GM19025 (cell line): ENCODE measurements around the gene TIGD2.

Source experiments
- ATAC-seq: cut with Tn5 transposase; IDR thresholded peaks from one replicate; pipeline ENCODE4 v1.9.1; 2021; ENCODE audit warnings: mild to moderate bottlenecking, low read depth, moderate library complexity; ENCODE audit not compliant: unreplicated experiment

TIGD2 gene

GRCh38 chr4:89110986-89111832 is at the start of gene TIGD2:
Gene TIGD2, plus strand, starts transcription at chr4:89111533. Its CDS starts 1,442 bp downstream, at chr4:89112975.
- peak; percentile 92 for ATAC-seq

- no peak for ATAC-seq
Observed at GRCh38 chr4:89064848-89065247, 46.5 kb upstream of the TIGD2 start.

GRCh38 chr4:89067417-89067816 is 43.9 kb upstream of the TIGD2 start:
- ATAC-seq, result no peak

DNA sequence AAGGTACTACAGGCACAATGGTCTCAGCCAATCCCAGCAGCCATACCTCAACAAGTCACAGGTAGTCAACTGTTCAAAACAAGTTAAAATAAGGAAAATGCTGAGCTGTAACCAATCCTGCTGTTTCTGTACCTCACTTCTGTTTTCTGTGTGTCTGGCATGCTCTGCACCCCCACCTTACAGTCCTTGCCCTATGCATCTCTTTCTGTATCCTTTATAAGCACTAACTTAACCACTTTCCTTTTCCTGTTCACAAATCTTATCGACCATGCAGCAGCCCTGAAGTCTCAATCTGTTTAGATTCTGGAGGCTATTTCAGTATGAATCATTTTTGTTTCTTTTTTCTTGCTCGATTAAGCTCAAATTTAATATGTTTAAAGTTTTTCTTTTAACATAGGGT is 41.9 kb upstream of the TIGD2 start:
- peak; percentile 67 for ATAC-seq

- ATAC-seq, result peak; percentile 50
Observed at GRCh38 chr4:89070041-89070440, 41.3 kb upstream of the TIGD2 start.

DNA sequence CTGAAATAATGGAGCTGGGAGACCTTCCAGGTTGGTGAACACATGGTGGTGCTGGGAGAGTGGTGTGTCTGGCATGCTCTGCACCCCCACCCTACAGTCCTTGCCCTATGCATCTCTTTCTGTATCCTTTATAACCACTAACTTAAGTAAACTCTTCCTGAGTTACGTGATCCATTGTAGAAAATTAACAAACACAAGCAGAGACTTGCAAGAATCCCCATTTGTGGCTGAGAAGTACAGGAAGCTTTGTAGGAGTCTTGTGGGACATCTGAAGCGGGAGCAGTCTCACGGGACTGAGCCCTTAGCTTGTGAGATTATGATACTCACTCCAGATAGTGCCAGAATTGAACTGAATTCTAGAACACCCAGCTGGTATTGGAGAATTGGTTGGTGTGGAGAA is 40.0 kb upstream of the TIGD2 start:
- no peak for ATAC-seq

DNA sequence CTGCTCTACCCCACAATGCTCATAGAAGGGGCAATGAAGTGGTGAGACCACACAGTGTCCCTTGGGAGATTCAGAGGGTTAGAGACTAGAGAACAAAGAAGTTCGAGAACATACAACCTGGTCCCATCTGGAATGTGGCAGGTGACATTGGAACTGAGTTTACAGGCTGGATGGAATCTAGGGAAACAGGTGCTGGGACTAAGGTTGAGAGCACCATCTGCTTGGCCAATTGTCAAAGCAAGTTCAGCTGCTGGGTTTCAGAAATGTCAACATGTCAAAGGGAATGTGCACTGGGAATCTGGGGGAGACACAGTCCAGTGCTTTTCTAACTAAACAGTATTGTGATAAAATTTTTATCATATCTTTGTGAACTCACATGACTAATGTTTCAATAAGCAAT is 38.4 kb upstream of the TIGD2 start:
- ATAC-seq, result no peak

DNA sequence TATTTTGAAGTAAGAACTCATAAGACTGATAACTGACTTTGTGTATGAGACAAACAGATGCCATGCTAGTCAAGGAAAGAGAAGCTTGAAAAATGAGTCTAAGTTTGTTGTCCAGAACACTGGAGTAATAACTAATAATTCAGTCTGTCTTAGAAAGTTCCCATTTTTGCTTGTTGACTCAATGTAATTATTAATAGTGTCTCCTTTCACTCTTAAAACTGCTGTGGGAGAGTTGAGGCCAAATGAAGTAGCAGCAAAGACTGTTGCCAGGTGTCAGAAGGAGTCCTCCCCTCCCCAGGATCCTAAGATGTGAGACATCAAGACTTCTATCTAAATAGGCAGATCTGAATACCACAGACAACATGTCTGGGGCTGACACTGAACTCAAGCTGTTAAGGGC is 33.6 kb upstream of the TIGD2 start:
- no peak for ATAC-seq

DNA sequence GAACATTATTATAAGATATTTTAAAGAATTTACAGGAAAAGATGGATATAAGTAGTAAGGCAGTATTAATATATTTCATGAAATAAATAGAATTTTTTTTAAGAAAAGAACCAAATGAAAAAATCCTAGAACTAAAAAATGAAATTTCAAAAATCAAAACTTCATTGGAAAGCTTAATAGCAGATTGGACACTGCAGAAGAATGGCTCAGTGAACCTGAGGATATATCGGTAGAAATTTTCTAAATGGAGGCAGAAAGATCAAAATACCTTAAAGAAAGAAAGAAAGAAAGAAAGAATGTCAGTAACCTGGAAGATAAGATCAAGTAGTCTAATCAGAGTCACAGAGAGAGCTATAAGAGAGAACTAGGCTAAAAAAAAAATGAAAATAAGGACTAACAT is 33.0 kb upstream of the TIGD2 start:
- no peak for ATAC-seq

DNA sequence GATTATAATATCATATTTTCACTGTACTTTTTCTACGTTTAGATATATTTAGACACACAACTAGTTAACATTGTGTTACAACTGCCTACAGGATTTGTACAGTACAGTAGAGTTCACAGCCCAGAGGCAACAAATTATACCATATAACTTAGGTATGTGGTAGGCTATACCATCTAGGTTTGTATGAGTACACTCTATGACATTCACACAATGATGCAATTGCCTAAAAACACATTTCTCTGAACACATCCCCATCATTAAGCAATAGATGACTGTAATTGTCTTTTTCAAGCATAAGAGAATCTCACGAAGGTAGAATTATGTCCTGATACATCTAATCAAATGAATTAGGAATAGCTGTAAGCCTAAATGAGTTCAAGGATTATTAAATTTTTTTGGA is 12.3 kb upstream of the TIGD2 start:
- no peak for ATAC-seq

GRCh38 chr4:89099471-89099870 is 11.9 kb upstream of the TIGD2 start:
- no peak for ATAC-seq

DNA sequence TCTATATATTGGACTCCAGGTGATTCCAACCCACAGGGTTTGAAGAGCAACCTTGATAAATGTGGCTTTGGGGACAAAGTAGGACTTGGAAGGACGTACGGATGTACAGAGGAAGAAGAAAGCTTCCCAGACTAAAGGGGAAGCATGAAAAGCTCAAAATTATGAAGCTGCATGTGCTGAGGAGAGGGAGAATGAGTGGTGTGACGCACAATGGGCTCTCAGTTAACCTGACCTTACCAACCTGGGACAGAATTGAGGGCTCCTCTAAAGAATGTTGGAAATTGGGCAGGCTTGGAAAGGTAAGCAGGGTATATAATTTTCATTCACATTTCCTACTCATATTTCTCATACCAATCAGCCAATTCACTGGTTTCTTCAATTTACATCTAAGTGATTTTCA is 10.5 kb upstream of the TIGD2 start:
- peak; percentile 8 for ATAC-seq

DNA sequence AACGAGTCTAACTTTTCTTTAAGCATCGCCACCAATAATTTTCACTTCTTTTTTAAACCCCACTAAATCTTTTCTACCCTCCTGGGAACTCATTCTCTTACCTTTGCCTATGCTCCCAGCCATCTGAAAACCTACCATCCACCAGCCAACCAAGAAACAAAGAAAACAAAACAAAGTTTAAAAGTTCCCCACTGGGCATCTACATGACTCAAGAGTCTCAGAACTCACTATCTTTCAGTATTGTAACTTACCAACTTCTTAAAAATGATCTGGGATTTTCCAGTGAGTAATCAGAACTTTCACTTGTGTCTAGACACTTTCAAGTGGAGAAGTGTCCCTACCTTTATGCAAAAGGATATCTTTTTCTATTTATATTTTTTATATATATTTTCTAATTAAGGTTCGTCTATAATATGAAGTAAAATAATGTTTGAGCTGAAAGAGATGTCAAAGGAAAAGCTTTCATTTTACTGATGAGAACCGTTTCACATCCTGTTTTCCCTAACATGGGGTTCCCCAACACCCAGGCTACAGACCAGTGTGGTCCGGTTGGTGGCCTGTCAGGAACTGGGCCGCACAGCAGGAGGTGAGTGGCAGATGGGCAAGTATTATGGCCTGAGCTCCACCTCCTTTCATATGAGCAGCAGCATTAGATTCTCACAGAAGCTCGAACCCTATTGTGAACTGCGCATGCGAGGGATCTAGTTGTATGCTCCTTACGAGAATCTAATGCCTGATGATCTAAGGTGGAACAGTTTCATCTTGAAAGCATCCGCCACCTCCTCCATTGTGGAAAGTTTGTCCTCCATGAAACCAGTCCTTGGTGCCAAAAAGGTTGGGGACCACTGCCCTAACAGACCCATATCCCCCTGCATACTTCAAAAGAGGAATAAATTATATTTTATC is 9.8 kb upstream of the TIGD2 start:
- peak; percentile 96 for ATAC-seq

DNA sequence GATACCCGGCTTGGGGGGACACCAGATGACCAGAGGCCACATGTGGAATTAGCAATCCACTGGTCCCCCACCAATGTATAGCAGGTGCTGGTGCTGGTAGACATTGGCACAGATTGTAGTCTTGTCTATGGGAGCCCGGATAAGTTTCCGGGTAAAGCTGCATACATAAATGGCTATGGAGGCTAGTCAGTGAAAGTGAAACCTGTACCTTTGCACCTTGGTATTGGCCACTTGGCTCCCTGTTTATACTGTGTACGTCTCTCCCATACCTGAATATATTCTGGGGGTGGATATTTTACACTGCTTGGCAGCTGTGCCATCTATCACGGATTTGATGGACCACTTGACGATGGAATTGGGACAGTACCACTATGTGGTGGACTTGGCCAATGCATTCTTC is 5.6 kb upstream of the TIGD2 start:
- ATAC-seq, result no peak

- ATAC-seq, result no peak
Observed at GRCh38 chr4:89108091-89108490, 3.2 kb upstream of the TIGD2 start.

DNA sequence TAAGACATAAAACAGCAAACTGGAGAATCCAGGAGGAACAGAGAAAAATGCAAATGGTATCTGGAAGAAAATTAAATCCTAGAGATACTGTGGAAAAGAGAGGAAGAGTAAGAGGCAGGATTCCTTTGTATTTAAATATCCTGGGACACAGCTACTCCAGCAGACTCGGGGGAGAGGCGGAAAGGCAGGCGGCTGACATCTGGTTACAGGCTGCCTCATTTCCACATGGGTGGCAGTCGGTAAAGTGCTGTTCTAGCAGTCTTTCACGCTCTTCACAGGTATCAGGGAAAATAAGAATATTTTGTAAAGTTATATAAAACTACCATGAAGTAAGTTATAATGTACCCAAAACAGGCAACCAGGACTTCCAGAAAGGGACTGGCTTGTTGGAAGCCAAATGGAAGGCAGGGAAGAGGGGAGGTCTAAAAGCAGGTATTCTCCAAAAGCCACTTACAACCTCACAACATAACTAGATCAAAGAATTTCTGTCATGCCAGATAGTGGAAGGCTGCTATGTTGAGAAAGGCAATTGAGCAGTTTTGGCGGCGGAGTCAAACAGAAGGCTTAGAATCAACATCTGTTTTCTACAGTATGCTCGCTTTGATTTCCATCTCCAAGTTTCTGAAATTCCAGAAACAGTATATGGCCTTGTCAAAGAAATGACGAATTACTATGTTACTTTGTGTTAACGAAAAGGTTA is 1.3 kb upstream of the TIGD2 start:
- no peak for ATAC-seq

DNA sequence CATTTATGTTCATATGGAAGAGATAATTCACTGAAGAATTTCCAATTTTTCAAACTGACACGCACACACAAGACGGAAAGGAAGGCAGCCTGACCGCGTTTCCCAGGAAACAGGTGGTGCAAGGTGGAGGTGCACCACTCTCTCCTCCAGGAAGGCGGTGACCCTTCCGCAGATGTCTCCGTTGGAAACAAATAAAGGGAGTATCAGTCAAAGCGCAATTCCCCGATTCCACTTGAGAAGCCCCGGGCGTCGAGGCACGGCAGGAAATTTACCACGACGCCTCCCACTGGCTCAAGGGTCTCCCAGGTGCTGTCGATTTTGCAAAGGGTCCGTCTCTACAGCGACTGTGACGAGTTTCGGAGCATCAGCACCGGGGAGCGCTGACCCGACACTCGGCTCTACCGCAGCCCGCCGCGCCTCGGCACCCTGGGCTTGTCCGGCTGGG is 770 bp upstream of the TIGD2 start:
- ATAC-seq, result no peak

- ATAC-seq, result no peak
Observed at GRCh38 chr4:89111833-89112563, 665 bp downstream of the TIGD2 start.

GRCh38 chr4:89113415-89113814 is 2.1 kb downstream of the TIGD2 start:
- no peak for ATAC-seq

GRCh38 chr4:89114100-89114499 is 2.8 kb downstream of the TIGD2 start:
- ATAC-seq, result no peak
